GM18907 (cell line): ENCODE measurements around the gene POLR1B.

Experiments
- ATAC-seq: cut with Tn5 transposase; IDR thresholded peaks from one replicate; pipeline ENCODE4 v1.9.1; 2021; ENCODE audit warnings: mild to moderate bottlenecking, moderate library complexity; ENCODE audit not compliant: unreplicated experiment

The POLR1B gene

DNA sequence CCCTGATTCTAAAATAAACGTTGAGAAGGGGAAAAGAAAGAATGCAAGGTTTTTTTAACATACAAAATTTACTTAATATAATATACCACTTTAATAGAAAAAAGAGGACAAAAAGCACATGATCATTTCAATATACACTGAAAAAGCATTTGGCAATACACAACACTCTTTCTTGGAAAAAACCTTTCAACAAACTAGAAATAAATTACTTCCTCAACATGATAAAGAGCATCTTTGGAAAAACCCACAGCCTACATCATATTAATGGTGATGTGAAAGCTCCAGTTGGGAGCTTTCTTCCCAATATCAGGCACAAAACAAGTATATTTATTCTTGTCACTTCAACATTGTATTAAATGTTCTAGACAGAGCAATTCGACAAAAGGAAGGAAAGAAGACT, 3.0 kb upstream of the POLR1B start:
- ATAC-seq, result no peak

DNA sequence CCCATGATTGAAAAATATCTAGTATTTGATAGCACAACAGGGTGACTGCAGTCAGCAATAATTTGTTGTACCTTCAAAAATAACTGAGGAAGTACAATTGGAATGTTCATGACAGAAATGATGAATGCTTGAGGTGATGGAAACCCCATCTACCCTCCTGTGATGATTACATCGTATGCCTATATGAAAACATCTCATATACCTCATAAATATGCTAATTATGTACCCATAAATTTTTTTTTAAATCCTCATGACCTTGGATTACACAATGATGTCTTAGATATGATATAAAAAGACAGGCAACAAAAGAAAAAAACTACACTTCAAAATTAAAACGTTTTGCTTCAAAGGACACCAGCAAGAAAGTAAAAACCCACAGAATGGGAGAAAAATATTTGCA, 1.4 kb upstream of the POLR1B start:
- no peak for ATAC-seq

DNA sequence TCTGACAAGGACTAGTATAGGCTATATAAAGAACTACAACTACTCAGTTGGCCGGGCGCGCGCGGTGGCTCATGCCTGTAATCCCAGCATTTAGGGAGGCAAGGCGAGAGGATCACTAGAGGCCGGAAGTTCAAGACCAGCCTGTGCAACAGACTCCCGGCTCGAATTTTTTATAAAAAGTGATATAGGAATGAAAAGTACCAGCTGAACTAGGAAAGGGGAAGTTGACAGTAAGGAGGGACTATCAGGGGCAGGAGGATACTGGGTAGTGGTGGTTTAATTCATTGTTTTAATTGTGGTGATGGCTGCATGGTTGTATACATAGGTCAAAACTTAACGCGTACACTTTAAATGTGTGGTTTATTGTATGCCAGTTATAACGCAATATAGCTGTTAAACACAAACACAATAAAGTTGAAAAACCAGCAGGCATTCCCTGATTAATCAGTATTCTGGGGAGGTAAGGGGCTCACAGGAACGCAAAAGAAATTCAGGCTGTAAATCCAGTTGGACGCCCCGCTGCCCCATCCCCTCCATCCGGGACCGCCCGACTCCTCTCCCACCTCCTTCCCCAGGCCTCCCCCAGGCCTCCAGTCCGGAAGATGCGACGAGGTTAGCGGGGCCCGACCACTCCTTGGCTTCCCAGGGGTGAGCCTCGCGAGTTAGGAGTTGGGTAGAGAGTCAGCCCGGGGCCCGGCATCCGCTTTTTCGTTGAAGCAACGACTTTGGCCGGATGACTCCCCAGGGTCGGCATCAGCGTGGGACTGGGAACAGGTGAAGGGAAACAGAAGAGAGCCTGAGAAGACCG, 746 bp upstream of the POLR1B start:
- peak; percentile 69 for ATAC-seq

DNA sequence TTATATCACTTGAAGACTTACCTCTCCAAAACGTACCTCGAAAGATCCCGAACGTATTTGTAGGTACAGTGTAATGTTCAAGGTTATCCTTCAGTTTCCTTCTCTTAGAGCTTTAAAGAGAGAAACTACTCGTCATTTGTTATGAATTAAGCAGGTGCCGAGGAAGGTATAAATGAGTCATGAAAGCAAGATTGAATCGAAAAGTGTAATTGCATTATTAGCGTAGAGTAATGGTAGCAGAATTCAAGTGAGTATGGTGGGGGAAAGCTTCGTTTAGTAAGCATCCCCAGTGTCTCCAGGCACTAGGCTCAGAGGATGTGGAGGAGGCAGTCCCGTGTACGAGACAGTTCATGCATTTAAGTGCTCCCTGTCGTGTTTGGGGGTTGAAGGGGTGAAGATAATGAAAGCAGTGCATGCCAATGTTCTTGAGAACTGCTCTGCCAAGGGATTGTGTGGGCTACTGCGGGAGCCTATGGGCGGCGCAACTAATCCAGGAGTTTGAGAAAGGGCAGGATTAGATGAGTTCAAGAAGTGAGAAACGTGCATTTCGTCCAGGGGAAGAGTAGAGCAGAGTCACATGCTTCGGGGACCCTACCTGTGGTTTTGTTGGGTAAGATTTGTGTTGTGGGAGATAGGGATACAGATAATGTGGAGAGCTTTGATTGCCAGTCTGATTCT, 858 bp downstream of the POLR1B start:
- no peak for ATAC-seq

DNA sequence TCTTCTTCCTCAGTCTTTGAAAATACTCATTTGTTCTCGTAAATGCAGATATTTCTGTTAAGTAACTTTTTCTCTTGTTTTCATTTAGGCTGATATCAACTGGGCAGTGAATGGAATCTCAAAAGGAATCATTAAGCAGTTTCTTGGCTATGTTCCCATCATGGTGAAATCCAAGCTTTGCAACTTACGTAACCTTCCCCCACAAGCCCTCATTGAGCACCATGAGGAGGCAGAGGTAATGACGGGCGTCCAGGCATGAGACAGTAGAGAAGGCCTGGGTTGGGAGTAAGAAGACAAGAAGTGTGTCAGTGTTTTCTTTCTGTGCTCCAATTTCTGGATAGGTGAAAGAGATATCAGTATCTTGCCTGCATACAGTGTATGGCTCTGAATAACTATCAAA, 5.1 kb downstream of the POLR1B start:
- no peak for ATAC-seq

DNA sequence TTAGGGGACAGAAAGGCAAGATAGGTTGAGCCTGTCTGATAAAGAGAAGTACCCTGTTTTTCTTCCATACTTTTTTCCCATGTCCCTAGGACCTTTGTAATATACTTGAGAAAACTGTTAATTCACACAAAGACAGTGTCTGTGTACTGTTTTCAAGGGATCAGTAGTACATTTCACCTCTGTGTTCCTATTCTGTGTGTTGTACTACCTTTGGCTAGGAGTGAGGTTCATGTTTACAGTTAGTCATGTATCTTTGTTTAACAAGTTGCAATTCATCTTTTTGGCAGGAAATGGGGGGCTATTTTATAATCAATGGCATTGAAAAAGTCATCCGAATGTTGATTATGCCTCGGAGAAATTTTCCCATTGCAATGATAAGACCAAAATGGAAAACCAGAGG, 6.7 kb downstream of the POLR1B start:
- no peak for ATAC-seq

DNA sequence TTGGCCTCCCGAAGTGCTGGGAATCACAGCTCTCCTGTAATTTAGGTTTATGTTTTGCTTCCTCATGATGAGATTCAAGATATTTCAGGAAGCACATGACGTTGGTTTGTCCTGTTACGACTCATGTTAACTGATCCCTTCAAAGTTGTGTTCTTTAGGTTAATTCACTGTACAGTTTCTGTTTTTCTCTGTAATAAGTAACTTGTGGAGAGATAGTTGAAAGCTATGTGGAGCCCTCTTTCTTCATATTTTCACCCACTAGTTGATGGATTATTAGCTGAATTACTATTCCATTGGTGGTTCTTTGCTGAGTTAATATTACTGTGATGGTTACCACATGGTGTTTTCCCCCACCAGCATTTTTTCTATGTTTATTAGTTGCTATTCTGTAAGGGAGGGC, 23.8 kb downstream of the POLR1B start:
- ATAC-seq, result peak; percentile 86

DNA sequence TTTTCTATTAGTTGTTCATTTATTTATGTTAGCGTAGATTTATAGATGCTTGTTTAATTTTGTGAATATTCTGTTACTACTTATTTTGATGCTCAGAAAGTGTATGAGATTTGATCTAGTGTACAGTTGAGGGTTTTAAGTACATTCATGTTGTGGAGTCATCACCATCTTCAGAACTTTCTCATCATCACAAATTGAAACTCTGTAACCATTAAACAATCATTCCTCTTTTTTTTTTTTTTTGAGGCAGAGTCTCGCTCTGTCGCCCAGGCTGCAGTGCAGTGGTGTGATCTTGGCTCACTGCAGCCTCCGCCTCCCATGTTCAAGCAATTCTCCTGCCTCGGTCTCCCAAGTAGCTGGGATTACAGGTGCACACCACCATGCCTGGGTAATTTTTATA, 24.2 kb downstream of the POLR1B start:
- peak; percentile 40 for ATAC-seq

DNA sequence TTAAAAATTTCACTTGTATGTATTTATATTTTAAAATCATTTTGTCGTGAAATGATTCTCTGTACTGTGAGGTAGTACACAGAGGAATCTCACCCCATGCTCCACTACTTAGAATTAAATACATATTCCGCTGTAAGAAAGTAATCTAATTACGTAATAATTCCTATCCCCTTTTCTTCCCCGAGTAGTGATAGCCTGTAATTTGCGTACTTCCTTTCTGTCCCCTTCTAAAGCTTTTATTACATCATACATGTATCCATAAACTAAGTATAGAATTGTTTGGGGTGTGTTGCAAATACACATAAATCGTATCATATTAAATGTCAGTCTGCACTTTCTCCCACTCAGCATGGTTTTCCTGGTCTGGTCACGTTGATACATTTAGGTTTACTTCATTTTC, 29.7 kb downstream of the POLR1B start:
- no peak for ATAC-seq

DNA sequence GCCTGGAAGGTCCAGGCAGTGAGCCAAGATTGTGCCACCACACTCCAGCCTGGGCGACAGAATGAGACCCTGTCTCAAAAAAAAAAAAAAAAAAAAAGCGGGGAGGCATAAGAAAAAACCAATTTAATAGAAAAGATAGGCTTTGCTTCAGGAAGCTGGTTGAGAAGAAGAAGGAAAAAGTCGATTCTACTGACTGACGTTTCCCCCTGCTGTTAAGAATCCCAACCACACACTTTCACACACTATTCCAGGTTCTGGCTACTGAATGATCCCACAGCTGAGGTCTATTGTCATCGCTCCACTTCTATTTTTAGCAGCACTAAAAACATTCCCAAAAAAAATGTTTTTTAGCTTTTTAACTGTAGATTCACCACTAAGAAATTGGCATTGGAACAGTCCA, 35.5 kb downstream of the POLR1B start:
- ATAC-seq, result no peak

DNA sequence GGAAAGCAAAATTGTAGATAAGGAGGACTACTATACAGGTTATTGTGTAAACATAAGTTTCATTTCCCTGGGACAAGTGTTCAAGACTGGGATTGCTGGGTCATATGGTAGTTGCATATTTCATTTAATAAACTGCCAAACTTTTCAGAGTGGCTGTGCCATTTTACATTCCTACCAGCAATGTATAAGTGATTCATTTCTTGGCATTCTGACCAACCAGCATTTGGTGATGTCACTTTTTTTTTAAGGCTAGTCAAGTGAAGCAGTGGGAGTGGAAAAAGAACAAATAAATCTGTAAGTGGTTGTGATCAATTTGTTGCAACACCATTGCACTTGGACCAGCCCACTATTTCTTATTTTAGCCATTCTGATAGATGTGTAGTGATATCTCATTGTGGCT, 37.0 kb downstream of the POLR1B start:
- ATAC-seq, result no peak

DNA sequence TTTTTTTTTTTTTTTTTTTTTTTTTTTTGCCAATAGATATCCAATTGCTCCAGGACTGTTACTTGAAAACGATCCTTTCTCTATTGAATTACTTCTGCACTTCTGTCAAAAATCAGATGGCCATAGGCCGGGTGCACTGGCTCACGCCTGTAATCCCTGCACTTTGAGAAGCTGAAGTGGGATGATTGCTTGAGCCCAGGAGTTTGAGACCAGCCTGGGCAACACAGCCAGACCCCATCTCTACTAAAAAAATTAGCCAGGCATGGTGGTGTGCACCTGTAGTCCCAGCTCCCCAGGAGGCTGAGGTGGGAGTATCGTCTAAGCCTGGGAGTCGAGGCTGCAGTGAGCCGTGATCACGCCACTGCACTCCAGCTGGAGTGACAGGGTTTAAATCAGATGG, 37.8 kb downstream of the POLR1B start:
- no peak for ATAC-seq

DNA sequence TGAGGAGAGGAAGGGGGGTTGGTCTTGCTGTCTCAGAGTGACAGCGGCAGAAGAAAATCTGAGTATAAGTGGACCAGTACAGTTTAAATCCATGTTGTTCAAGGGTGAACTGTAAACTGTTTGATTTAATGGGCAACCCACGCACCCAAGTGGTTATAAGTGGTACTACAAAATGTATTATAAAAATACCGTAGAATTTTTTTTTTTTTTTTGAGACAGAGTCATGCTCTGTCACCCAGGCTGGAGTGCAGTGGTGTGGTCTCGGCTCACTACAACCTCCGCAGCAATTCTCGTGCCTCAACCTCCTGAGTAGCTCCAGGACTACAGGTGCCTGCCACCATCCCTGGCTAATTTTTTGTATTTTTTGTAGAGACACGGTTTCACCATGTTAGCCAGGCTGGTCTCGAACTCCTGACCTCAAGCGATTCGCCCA, 40.1 kb downstream of the POLR1B start:
- ATAC-seq, result no peak

DNA sequence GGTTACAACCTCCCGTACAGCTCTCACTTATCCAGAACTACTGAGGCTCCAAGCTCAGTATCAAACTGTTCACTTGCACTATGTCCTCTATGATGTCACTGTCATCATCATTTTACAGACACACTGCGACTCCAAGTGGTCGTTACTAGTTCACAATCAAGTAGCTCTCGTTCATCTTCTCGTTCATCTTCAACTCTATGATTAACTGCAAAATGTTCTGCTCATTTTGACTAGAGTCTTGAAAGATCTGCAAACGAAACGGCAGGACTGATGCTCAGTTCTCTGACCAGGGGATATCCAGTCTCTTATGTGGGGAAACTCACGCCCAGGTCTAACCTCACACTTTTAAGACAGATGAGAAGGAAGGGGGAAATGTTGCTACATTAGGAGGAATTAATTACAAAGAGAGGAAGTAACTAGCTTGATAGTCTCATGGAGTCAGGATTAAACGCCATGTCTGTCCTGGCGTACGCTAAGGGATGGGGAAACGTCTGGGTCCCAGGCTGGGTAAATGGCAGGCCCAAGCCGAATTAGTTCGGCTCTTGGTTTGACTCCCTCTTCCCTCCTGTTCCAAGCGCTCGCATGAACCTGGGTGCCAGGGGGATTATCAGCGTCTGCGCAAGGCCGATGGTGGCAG, 41.4 kb downstream of the POLR1B start:
- ATAC-seq, result no peak

DNA sequence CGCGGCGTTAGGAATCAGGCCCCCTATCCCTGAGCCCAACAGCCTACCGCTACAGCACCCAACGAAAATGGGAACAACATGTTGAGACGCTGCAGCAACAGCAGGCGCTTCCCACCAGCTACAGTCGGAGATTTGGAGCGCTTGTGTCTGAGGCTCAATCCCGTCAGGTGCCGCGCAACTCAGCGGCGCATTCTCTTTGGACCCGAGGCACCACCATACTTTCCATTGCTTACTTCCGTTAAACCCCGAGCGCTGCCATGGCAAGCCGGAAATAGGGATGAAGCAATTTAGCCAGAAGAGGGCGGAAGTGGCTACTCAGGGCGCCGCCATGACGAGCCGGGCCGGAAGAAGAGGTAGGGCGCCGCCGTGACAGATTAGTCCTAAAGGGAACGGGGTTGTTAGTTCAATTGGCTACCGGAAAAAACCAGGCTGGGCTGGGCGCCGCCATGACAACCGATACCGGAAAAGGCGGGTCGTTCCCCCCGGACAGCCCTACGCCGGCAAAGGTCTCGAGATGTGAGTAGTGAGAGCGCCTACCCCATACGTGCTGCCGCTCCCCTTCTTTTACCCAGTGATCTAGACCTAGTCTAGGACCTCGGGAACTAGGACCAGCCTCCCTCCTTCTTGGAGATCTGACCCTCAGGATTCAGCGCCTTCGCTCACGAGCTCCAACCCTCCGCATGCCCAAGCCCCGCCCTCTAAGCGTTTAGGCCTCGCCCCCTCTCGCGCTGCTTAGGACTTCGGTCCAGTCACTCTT, 42.0 kb downstream of the POLR1B start, which contains the start of gene CHCHD5:
CHCHD5 (plus strand) TSS at position 476 of the 757 bp plus-strand sequence; CDS start at position 515, 39 bp downstream.
- ATAC-seq, result peak; percentile 90

DNA sequence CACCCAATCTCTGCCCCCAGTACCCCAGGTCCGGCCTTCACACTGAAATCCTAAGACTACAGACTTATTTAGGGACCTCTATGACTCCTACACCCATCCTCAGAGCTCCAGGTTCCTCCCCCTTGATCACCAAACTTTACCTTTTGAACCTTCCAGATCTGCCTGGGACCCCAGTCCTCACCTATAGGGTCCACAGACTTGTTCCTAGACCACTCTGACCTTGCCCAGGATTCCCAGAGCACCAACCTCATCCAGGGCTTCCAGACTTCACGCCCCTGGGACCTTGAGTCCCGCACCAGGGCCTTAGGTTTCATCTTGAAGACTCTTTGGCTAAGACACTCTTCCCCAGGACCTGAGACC, 42.6 kb downstream of the POLR1B start:
- no peak for ATAC-seq

DNA sequence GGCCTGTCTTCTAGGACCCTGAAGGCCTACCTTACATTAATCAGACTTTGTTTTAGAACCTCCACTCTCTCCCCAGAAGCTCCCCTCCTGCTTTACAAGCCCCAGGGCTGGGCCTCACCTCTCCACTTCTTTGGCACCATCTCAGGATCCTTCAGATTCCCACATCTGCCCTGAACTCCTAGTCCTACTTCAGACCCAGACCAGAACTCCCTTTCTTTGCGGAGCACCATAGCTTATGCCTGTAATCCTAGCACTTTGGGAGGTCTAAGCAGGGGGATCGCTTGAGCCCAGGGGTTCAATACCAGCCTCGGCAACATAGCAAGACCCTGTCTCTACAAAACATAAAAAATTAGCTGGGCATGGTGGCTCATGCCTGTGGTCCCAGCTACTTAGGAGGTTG, 43.1 kb downstream of the POLR1B start:
- ATAC-seq, result no peak

DNA sequence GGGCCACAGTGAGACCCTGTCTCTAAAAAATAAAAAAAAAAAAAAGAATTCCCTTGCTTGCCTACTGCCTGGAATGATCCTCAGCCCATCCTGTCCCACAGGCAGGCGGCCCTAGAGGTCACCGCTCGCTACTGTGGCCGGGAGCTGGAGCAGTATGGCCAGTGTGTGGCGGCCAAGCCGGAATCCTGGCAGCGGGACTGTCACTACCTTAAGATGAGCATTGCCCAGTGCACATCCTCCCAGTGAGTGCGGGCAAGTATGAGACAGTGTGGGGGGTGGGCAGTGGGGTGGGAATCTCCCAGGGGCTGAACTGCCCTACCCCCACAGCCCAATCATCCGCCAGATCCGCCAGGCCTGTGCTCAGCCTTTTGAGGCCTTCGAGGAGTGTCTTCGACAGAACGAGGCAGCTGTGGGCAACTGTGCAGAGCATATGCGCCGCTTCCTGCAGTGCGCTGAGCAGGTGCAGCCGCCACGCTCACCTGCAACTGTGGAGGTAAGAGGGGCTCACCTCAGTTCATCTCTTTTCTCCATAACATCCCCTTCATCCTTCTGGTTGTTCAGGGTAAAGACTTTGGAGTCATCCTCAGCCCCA, 43.7 kb downstream of the POLR1B start:
- ATAC-seq, result no peak

DNA sequence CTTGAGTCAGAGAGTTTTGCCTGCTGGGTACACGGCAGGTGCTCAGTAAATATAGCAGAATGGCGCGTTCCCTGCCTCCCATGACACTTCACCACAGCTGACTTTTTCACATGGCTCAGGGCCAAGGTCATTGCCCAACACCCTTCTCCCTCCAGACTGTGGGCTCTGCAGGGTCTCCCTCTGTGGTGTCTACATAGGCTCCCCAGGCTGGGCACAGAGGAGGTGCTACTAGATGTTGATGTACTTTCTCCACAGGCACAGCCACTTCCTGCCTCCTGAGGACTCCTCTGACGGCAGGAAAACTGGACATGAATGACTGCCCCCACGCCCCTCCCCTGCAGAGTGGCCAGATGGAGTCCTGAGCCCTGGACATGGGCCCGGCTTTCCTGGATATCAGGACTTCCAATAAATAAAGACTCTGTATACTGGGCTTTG, 46.4 kb downstream of the POLR1B start:
- ATAC-seq, result no peak

DNA sequence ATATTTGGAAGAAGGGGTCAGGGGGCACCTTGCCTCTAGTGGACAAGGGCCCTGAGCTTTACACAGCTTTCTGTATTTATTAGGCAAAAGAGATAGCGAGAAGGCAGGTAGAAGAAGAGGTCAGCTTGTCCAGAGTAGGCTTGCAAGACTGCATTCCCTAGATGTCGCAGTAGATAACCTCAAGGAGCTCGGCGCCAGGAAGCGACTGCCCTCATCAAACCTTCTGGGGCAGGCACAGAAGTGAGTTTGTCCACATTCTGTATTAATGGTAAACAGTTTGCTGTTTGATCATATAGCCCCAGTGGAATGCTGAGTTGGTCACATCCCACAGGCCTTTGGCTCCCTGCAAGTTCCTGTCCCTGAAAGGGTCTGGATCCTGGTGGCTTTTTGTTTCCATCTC, 49.1 kb downstream of the POLR1B start:
- no peak for ATAC-seq

DNA sequence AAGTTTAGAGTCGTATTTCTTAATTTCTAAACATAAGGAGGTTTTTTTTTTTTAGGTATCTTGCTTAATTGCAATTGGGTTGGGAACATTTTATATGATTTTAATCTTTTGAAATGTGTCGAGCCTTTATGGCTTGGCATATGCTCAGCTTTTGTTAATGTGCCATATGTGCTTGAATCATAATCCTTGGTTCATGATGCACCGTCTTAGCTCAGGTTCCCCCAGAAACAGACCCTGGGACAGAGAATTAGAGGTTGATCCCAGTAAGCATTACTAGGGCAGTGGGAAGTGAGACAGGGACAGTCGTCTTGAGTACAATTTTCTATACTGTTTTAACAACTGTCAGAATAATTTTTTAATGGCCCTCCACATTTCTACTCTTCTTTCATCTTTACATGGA, 51.5 kb downstream of the POLR1B start:
- ATAC-seq, result no peak
